K562 (cell line): ENCODE measurements around the gene ITM2B. TPM values are rescaled to one million over a fixed set of nuclear protein-coding genes. Genes with fewer than 3 reads are reported as not detected.

Experiments
- ADNP ChIP-seq: fragments of 200-800 bp; sonication (Bioruptor generic); IDR thresholded peaks from 2 replicates; pipeline ENCODE4 v1.6.1; 2016; ENCODE audit warnings: missing genetic modification characterization, missing compliant biosample characterization
- ARID2 ChIP-seq: fragments of 450-650 bp; IDR thresholded peaks from 2 replicates; pipeline ENCODE4 v1.6.1; 2017; ENCODE audit warnings: antibody characterized with exemption, mild to moderate bottlenecking
- COPS2 ChIP-seq: fragments of 450-650 bp; conservative IDR thresholded peaks from 2 replicates; pipeline ENCODE4 v1.6.1; 2016; ENCODE audit warnings: mild to moderate bottlenecking, moderate library complexity
- CTBP1 ChIP-seq: fragments of 450-650 bp; IDR thresholded peaks from 2 replicates; pipeline ENCODE4 v1.6.1; 2016; ENCODE audit warnings: borderline replicate concordance
- EP400 ChIP-seq: fragments of 450-650 bp; IDR thresholded peaks from 2 replicates; pipeline ENCODE4 v1.6.1; 2017; ENCODE audit warnings: antibody characterized with exemption, mild to moderate bottlenecking, moderate library complexity
- FOXA1 ChIP-seq: fragments of 450-650 bp; IDR thresholded peaks from 2 replicates; pipeline ENCODE4 v1.6.1; 2016; ENCODE audit warnings: mild to moderate bottlenecking, borderline replicate concordance
- FOXK2 ChIP-seq, 2 experiments: fragments of 450-650 bp; IDR thresholded peaks in 1 of 2; conservative IDR thresholded peaks in 1 of 2; 2 replicates each; pipeline ENCODE4 v1.6.1; 2016; ENCODE audit warnings: low read depth in 2 of 2, mild to moderate bottlenecking in 1 of 2
- JUND ChIP-seq, 2 experiments: IDR thresholded peaks; 2 replicates in 1 of 2; 3 replicates in 1 of 2; pipeline ENCODE4 v1.6.1; 2011; ENCODE audit warnings: borderline replicate concordance in 2 of 2, low read depth in 2 of 2, low read length in 2 of 2, improper control_type of control experiment in 1 of 2, missing biosample characterization in 1 of 2, missing genetic modification characterization in 1 of 2, missing genetic modification reagents in 1 of 2
- KDM2B ChIP-seq: fragments of 250-450 bp; sonication (Bioruptor Pico); IDR thresholded peaks from 2 replicates; pipeline ENCODE4 v1.8.0; 2021; ENCODE audit warnings: mild to moderate bottlenecking, moderate library complexity
- POLR2A ChIP-seq: fragments of 450-650 bp; conservative IDR thresholded peaks from 2 replicates; pipeline ENCODE4 v1.6.1; 2016
- POLR2G ChIP-seq: fragments of 200-400 bp; formaldehyde crosslinking; IDR thresholded peaks from 2 replicates; pipeline ENCODE4 v1.6.1; 2017; ENCODE audit warnings: low read depth, mild to moderate bottlenecking, antibody characterized with exemption, low read length, moderate library complexity
- PRPF4 ChIP-seq: fragments of 200-400 bp; formaldehyde crosslinking; IDR thresholded peaks from one replicate; pipeline ENCODE4 v1.6.1; 2017; ENCODE audit warnings: low read length, low read depth, mild to moderate bottlenecking; ENCODE audit not compliant: insufficient read depth, poor library complexity, severe bottlenecking
- RBFOX2 ChIP-seq: fragments of 200-400 bp; formaldehyde crosslinking; IDR thresholded peaks from 2 replicates; pipeline ENCODE4 v1.6.1; 2017; ENCODE audit warnings: low read depth, mild to moderate bottlenecking, low read length, moderate library complexity
- SAP30 ChIP-seq: fragments of 200-600 bp; sonication (generic); IDR thresholded peaks from 2 replicates; pipeline ENCODE4 v1.6.1; 2012; ENCODE audit warnings: borderline replicate concordance, low read depth, mild to moderate bottlenecking, moderate library complexity, low read length, control low read depth, inconsistent platforms; ENCODE audit not compliant: insufficient read depth, poor library complexity, severe bottlenecking
- SMARCC2 ChIP-seq: fragments of 450-650 bp; IDR thresholded peaks from 2 replicates; pipeline ENCODE4 v1.6.1; 2017; ENCODE audit warnings: antibody characterized with exemption, moderate library complexity, mild to moderate bottlenecking, low read depth
- ZBTB1 ChIP-seq: sonication (generic); formaldehyde crosslinking; IDR thresholded peaks from 2 replicates; pipeline ENCODE4 v1.8.1; 2023; ENCODE audit warnings: missing genetic modification reagents, low read depth, mild to moderate bottlenecking, borderline replicate concordance
- ZBTB8A ChIP-seq: fragments of 450-650 bp; IDR thresholded peaks from 2 replicates; pipeline ENCODE4 v1.6.1; 2018; ENCODE audit warnings: mild to moderate bottlenecking, moderate library complexity; ENCODE audit not compliant: partially characterized antibody
- ZFX ChIP-seq: sonication (generic); formaldehyde crosslinking; IDR thresholded peaks from 2 replicates; pipeline ENCODE4 v1.8.0; 2022; ENCODE audit warnings: mild to moderate bottlenecking, missing genetic modification reagents, moderate library complexity
- ZNF589 ChIP-seq: fragments of 200-800 bp; sonication (Bioruptor generic); IDR thresholded peaks from 2 replicates; pipeline ENCODE4 v1.6.1; 2016; ENCODE audit warnings: low read depth, missing genetic modification characterization, missing compliant biosample characterization
- ZNF668 ChIP-seq: fragments of 250-450 bp; sonication (Bioruptor Pico); IDR thresholded peaks from 2 replicates; pipeline ENCODE4 v1.8.0; 2022; ENCODE audit warnings: mild to moderate bottlenecking, inconsistent platforms
- polyA plus RNA-seq, 8 experiments: library from polyadenylated mRNA; depleted of rRNA in 4 of 8; stranded (reverse) in 5 of 8; unstranded in 3 of 8; fragments of >200 nt; fragmentation: Nextera tagmentation in 2 of 8; fragmentation: Illumina TruSeq in 1 of 8; extraction: Ambion mirVana in 2 of 8; extraction: Trizol in 1 of 8; gene quantifications; 2 replicates each; pipeline versions ENCODE4 v1.2.1 to v1.2.3, GENCODE V29; 2011 to 2014; ENCODE audit warnings: inconsistent platforms in 1 of 8, missing spikeins in 1 of 8
- total RNA-seq, 7 experiments: library from RNA; depleted of rRNA in 6 of 7; stranded (reverse); fragments of >200 nt in 6 of 7; fragmentation: Illumina TruSeq in 2 of 7; extraction: Trizol in 2 of 7; gene quantifications; 2 replicates each; pipeline versions ENCODE4 v1.2.1 to v1.2.3, GENCODE V29; 2011 to 2021; ENCODE audit warnings: low replicate concordance in 1 of 7
- TF ChIP-seq, protein P1 (sequence below): fragments of 200-400 bp; formaldehyde crosslinking; IDR thresholded peaks from 2 replicates; pipeline ENCODE4 v1.6.1; 2017; ENCODE audit warnings: mild to moderate bottlenecking, low read depth, low read length, moderate library complexity
- TF ChIP-seq, protein P2 (sequence below): sonication (generic); formaldehyde crosslinking; IDR thresholded peaks from 2 replicates; pipeline ENCODE4 v1.8.0; 2022; ENCODE audit warnings: mild to moderate bottlenecking, low read depth, missing genetic modification reagents
- TF ChIP-seq, protein P3 (sequence below): fragments of 450-650 bp; IDR thresholded peaks from 2 replicates; pipeline ENCODE4 v1.6.1; 2014; ENCODE audit warnings: low read depth, mild to moderate bottlenecking, moderate library complexity, borderline replicate concordance

The ITM2B gene
- total and polyA plus RNA-seq, 9 of the 15 experiments (the other 6 are each of a cell fraction or from before 2014, with no cell fraction given) = 22.0 to 83.8 (median 45.0) TPM

DNA sequence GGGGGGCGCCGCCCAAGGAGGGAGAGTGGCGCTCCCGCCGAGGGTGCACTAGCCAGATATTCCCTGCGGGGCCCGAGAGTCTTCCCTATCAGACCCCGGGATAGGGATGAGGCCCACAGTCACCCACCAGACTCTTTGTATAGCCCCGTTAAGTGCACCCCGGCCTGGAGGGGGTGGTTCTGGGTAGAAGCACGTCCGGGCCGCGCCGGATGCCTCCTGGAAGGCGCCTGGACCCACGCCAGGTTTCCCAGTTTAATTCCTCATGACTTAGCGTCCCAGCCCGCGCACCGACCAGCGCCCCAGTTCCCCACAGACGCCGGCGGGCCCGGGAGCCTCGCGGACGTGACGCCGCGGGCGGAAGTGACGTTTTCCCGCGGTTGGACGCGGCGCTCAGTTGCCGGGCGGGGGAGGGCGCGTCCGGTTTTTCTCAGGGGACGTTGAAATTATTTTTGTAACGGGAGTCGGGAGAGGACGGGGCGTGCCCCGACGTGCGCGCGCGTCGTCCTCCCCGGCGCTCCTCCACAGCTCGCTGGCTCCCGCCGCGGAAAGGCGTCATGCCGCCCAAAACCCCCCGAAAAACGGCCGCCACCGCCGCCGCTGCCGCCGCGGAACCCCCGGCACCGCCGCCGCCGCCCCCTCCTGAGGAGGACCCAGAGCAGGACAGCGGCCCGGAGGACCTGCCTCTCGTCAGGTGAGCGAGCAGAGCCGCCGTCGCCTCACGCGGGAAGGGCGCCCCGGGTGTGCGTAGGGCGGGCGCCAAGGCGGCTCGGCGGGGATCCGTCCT is 70.5 kb downstream of the ITM2B start, which contains the start of gene RB1 (continued):
- no peak for TF ChIP-seq ZBTB8A
- TF ChIP-seq ARID2 = no peak
- TF ChIP-seq ZBTB1 (CRISPR knock-in tag) = 0 out of 2 replicates have a peak, but pooled peaks have one; percentile 29
- no peak for TF ChIP-seq ZNF589 (CRISPR knock-in tag)
- TF ChIP-seq SAP30 = no peak
- TF ChIP-seq, protein P1, sequence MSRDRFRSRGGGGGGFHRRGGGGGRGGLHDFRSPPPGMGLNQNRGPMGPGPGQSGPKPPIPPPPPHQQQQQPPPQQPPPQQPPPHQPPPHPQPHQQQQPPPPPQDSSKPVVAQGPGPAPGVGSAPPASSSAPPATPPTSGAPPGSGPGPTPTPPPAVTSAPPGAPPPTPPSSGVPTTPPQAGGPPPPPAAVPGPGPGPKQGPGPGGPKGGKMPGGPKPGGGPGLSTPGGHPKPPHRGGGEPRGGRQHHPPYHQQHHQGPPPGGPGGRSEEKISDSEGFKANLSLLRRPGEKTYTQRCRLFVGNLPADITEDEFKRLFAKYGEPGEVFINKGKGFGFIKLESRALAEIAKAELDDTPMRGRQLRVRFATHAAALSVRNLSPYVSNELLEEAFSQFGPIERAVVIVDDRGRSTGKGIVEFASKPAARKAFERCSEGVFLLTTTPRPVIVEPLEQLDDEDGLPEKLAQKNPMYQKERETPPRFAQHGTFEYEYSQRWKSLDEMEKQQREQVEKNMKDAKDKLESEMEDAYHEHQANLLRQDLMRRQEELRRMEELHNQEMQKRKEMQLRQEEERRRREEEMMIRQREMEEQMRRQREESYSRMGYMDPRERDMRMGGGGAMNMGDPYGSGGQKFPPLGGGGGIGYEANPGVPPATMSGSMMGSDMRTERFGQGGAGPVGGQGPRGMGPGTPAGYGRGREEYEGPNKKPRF = no peak
- TF ChIP-seq RBFOX2 = peak; percentile 96
- no peak for TF ChIP-seq PRPF4
- no peak for TF ChIP-seq COPS2
- TF ChIP-seq, protein P2, sequence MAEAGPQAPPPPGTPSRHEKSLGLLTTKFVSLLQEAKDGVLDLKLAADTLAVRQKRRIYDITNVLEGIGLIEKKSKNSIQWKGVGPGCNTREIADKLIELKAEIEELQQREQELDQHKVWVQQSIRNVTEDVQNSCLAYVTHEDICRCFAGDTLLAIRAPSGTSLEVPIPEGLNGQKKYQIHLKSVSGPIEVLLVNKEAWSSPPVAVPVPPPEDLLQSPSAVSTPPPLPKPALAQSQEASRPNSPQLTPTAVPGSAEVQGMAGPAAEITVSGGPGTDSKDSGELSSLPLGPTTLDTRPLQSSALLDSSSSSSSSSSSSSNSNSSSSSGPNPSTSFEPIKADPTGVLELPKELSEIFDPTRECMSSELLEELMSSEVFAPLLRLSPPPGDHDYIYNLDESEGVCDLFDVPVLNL (CRISPR knock-in tag) = peak; percentile 67; the same call in 1 of the 2 replicates
- TF ChIP-seq POLR2G = peak; percentile 92
- TF ChIP-seq FOXA1 = no peak
- TF ChIP-seq SMARCC2 = no peak
- TF ChIP-seq JUND (IDR thresholded peaks at IDR 0.05; ENCODE audit: borderline replicate concordance, low read depth, low read length) = peak; percentile 9; the same call in 1 of the 2 replicates
- no peak for TF ChIP-seq JUND (tag; IDR thresholded peaks at IDR 0.05; ENCODE audit: borderline replicate concordance, low read depth, low read length)
- TF ChIP-seq EP400 = peak; percentile 66
- no peak for TF ChIP-seq KDM2B (CRISPR knock-in tag)
- TF ChIP-seq ZFX (CRISPR knock-in tag) = peak; percentile 92
- TF ChIP-seq ADNP (tag) = no peak
- peak; percentile 91 for TF ChIP-seq POLR2A
- TF ChIP-seq FOXK2 (conservative IDR thresholded peaks at IDR 0.05 in 1 of 2, IDR thresholded peaks at IDR 0.05 in 1 of 2; ENCODE audit: low read depth in 2 of 2) = no peak
- peak; percentile 64 for TF ChIP-seq CTBP1
- TF ChIP-seq, protein P3, sequence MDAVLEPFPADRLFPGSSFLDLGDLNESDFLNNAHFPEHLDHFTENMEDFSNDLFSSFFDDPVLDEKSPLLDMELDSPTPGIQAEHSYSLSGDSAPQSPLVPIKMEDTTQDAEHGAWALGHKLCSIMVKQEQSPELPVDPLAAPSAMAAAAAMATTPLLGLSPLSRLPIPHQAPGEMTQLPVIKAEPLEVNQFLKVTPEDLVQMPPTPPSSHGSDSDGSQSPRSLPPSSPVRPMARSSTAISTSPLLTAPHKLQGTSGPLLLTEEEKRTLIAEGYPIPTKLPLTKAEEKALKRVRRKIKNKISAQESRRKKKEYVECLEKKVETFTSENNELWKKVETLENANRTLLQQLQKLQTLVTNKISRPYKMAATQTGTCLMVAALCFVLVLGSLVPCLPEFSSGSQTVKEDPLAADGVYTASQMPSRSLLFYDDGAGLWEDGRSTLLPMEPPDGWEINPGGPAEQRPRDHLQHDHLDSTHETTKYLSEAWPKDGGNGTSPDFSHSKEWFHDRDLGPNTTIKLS = 0 out of 2 replicates have a peak, but pooled peaks have one; percentile 33
- no peak for TF ChIP-seq ZNF668
